AG10803 (cell line): Measurements from ENCODE around the gene TFB2M.
A peak's percentile ranks its signal among the peaks of the same experiment; 100 is the strongest.

Experiments
- DNase-seq: peaks from one replicate; pipeline ENCODE4 v3.0.0; 2010; ENCODE audit warnings: low read depth
- H3K4me3 ChIP-seq: 2 replicates; pipeline ENCODE4 v1.5.1; 2011; ENCODE audit warnings: mild to moderate bottlenecking, low read length, control low read depth
- TF ChIP-seq, protein P1 (sequence below): conservative IDR thresholded peaks from 2 replicates; pipeline ENCODE4 v1.5.1; 2011; ENCODE audit warnings: mild to moderate bottlenecking, low read length, control low read depth, inconsistent platforms

TFB2M gene

GRCh38 chr1:246534114-246534513 is 31.9 kb downstream of the TFB2M start:
- DNase-seq: no peak
- no peak overlapping the region for H3K4me3 ChIP-seq
- TF ChIP-seq, protein P1, sequence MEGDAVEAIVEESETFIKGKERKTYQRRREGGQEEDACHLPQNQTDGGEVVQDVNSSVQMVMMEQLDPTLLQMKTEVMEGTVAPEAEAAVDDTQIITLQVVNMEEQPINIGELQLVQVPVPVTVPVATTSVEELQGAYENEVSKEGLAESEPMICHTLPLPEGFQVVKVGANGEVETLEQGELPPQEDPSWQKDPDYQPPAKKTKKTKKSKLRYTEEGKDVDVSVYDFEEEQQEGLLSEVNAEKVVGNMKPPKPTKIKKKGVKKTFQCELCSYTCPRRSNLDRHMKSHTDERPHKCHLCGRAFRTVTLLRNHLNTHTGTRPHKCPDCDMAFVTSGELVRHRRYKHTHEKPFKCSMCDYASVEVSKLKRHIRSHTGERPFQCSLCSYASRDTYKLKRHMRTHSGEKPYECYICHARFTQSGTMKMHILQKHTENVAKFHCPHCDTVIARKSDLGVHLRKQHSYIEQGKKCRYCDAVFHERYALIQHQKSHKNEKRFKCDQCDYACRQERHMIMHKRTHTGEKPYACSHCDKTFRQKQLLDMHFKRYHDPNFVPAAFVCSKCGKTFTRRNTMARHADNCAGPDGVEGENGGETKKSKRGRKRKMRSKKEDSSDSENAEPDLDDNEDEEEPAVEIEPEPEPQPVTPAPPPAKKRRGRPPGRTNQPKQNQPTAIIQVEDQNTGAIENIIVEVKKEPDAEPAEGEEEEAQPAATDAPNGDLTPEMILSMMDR: no peak

DNA sequence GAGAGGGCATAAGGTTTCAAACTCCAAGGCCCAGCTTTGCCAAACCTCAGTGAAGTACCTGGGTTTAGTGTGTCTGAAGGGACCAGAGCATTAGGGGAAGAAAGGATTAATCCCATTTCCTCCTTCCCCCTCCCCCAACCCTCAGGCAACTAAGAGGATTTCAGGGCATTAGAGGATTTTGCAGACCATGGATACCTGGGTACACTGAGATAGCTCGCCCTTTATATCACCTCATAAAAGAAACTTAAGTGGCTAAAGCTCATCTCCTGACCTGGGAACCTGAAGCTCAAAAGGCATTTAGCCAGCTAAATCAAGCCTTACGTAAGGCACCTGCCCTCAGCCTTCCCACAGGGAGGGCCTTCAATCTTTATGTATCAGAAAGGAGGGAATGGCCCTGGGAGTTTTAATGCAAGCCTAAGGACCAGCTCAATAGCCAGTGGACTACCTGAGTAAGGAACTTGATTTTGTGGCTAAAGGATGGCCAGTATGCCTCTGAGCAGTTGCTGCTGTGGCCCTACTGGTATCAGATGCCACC is 32.6 kb downstream of the TFB2M start:
- TF ChIP-seq, protein P1: no peak
- DNase-seq: no peak
- H3K4me3 ChIP-seq: no peak overlapping the region

- TF ChIP-seq, protein P1: peak; percentile 43
- H3K4me3 ChIP-seq: no peak overlapping the region
- DNase-seq: no peak
Observed at GRCh38 chr1:246532519-246532918, 33.5 kb downstream of the TFB2M start.

- no peak overlapping the region for H3K4me3 ChIP-seq
- no peak for DNase-seq
- TF ChIP-seq, protein P1: no peak
Observed at GRCh38 chr1:246530482-246530881, 35.6 kb downstream of the TFB2M start.

GRCh38 chr1:246528933-246529731 is 36.9 kb downstream of the TFB2M start:
- no peak overlapping the region for H3K4me3 ChIP-seq
- TF ChIP-seq, protein P1: no peak
- DNase-seq: no peak

- DNase-seq: peak; percentile 38
Observed at GRCh38 chr1:246527402-246528088, 38.5 kb downstream of the TFB2M start.

More at GRCh38 chr1:246527402-246528088, 38.5 kb downstream of the TFB2M start:
- TF ChIP-seq, protein P1: no peak
- H3K4me3 ChIP-seq: no peak overlapping the region
